Hematopoietic multipotent progenitor cell treated with erythropoietin and hydrocortisone succinate and interleukin-3 and kit ligand, for 15 days (in vitro differentiated cells): ENCODE results near the gene MYH9.

ENCODE experiments used
- DNase-seq: peaks from one replicate; pipeline ENCODE4 v3.0.0-alpha.2; 2015; ENCODE audit warnings: low spot score

Gene MYH9

GRCh38 chr22:36330655-36331305, 57.0 kb downstream of the MYH9 start:
- DNase-seq: no peak

DNA sequence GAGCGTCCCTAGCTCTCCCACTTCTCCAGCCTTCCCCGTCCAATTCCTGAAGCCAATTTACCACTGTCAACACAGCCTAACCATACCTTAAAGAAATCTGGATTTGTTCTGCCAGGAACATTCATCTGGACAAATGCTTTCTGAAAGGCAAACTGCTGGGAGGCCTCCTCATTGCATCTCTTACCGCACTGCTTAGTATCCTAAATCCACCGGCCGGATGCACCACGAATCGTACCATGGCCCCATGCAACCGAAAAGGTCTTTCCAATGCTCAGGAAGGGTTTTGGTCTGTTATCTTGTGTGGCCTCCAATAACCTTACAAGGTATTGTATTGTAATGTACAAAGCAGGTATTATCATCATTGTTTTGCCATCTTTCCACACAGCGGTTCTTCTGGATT, 57.6 kb downstream of the MYH9 start:
- DNase-seq: no peak

- DNase-seq: no peak
Observed at GRCh38 chr22:36329254-36330078, 58.3 kb downstream of the MYH9 start.

DNA sequence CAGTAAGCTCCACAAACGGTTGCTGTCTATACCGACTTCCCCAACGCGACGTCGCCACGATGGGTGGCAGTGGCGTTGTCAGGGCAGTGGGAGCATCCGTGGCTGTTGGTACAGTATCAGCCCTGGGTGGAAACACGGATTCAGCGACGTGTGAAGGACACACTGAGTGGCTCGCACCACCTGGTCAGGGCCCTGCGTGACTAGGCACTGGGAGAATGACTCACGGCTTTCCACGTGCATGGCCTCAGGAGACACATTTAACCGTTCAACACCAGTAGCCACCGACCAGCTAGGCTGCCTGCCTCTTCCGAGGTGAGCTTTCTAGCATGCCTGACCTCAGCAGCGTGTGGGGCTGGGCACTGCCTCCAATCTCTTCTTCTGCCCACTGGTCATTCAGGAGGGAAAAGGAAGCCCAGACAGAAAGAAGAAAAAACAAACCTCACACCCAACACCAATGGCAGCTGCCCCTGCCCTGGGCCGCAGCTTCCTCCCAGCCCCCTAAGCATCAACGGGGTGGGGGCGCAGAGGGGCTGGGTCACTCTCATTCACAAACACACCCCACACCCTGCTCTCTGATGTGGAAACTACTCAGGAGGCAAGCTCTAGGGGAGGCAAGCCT, 59.0 kb downstream of the MYH9 start:
- DNase-seq: peak; percentile 39

DNA sequence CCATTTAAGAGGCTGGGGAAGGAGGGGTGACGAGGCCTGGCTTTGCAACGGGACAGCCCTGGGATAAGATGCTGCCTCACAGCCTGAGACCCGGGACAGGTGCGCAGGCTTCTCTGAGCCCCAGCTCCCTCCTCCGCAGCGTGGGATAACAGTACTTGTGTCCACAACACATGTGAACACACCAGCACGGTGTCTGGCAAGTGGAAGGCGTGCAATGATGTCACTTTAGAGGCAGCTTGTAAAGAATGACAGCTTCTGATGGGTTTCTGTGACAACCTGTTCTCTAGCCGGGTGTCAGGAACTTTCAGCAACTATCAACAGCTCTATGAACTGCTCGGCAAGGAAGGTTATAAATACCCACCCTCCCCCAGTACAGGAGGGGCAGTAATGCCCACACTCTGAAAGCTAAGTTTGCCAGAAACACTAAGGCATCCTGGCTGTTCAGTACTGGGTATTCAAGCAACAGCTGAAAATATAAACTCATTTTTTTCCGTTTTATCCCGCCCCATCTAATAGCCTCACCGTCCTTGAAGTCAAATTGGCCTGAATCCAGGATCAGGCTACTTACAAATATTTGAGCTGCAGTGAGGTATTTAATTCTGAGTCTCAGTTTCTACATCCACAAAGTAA, 59.7 kb downstream of the MYH9 start:
- DNase-seq: no peak

DNA sequence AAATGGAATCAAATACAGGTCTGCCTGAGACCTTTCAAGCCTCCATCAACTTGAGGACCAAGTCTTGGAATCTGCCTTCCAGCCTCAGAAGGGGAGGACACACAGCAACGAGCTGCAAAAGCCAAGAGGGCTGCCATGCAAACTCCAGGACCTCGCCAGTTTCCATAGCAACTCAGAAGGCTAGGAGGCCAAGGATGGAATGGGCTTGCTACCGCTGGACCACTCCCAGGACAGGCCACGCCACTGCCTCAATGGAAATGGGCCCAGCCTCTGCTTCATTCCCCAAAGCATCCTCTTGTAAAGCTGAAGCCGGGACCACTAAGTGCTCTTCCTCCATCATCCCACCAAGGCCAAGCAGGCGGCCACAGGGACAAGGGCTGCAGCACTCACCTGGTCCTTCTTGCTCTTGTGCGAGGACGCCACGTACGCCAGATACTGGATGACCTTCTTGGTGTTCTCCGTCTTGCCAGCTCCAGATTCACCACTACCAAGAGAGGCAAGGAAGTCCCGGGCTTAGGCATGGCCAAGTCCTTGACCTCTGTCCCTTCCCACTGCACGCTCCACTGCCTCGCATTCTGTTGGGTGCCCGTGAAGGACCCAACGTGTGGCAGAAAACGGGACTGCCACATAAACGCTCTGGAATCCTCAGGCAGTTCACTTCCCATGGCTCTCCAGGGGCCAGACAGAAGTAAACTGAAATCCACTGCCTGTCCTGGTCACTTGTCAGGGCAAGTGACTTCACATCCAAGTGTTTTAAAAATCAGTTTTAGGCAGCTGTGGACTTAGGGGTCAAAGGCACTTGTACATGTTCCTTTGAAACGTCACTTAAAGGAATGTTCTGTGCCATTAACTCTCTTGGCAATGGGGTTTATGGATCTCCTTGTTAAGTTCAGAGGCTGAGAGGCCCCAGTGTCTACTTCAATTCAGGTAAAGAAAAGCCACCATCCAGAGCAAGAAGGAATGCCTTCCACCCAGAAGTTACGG, 61.3 kb downstream of the MYH9 start:
- no peak for DNase-seq

DNA sequence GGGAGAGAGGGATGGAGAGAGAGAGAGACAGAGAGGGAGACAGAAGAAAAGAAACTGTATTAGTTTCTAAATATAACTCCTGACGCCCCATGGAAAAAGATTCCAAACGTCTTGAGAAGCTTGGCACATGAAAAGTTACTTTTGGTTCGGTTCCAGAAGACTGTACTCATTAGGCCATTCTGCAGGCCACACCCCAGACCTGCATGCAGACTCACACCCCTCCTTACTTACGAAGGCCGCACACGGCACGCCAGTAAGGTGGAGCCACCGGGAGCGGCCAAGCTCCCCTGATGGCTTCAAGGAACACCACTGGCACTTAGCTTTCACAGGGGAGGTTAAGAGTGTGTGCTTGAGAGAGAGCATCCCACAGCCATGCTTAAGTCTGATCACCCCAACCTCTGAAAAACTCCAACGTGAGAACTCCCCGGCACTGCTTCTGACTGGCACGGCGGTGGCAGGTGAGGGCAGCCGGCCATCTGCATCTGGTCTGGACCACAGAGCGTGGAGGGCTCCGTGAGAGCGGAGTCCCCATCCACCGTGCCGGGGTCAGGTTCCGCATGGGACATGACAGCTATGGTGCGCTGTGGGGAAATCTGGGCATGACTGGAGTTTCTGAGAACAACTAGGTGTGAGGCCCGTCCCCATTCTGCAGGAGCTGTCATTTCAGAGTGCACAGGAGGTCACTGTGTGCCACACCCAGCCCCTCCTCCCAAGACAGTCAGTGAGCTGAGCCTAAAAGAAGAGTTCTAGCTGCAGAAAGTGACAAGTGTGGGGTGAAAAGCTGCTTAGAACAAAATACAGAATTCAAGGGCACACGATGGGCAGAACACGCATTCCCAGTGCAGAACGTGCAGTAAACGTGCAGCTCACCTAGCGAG, 62.4 kb downstream of the MYH9 start:
- DNase-seq: peak; percentile 33

DNA sequence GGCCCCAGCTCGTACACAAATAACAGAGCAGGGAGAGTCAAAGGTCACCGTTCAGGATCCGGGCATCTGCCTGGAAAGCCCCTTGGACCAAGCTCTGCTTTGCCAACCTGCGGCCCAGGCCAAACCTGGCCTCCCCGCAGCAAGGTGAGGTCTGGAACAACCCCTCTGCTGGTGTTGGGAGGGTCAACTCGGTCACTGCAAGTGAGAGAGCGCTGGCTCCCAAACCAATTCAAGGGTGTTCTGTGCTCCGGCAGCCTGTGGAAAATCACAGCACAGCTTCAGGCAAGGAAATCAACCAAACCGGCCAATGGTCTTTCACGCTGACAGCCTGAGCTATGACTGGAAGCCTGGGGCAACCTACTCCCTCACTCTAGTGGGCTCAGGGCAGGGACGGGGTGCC, 63.4 kb downstream of the MYH9 start:
- no peak for DNase-seq

DNA sequence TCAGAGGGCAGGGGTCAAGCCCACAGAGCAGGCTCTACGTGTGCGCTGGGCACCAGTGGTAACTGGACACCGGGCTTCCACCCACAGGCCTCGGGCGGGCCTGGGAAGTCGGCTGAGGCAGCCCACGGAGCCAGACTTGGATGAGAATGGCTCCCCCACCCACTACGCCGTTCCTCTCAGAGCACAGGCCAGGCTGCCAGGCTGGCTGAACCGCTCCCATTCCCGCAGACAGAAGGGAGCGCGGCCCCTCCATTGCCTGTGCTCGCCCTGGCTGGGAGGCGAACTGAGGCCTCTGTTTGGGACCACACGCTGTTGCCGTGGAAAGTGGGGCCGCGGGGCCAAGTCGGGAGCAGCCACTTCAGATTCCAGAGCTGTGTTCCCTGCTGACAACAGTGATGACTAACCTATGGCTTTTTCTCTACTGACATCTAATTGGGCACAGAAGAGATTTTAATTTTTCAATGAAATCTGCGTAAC, 63.9 kb downstream of the MYH9 start:
- no peak for DNase-seq

DNA sequence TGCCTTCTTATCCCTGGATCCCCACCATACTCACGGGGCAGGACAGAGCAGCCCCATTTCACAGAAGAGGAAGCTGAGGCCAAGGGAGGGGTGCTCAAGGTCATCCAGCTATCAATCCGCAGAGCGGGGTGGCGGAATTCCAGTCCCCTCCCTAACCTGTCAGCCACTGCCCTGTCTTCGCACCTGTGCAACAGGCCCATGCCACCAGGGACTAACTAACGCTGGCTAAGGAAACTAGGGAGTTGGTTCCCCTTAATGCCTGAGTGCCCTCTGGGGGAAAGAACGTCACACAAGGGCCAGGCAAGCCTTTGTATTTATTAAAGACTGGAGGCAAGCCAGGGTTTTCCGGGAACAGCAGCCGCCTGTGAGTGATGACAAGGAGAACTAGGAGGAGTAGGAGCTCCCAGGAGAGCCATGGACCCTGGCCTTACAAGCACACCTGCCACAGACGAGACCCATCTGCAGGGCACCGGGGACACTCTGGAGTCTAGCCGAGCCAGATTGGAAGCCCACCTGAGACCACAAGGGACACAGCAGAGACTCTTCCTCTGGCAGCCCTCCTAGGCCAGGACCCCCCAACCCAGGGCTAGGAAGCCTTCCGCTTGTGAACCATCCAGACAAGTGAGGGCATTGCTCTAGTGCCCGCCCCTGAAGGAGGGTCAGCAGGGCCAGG, 64.4 kb downstream of the MYH9 start:
- no peak for DNase-seq

DNA sequence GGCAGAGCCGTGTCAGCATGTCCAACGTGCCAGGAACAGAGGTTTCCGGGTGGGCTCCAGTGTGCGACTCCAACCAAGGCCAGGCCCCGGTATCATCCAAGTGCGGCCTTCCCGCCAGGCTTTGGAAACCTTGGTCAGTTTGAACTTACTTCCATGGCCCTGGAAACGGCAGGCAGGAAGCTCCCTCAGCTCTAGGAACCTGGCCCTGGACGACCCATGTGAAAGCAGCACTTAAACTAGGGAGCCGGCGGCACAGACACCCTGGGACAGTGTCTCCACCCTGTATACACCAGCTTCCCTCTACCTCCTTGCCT, 65.2 kb downstream of the MYH9 start:
- no peak for DNase-seq

- no peak for DNase-seq
Observed at GRCh38 chr22:36321797-36322601, 65.8 kb downstream of the MYH9 start.

GRCh38 chr22:36320553-36320952, 67.2 kb downstream of the MYH9 start:
- DNase-seq: no peak

GRCh38 chr22:36319595-36320497, 67.9 kb downstream of the MYH9 start:
- DNase-seq: no peak

GRCh38 chr22:36318442-36318841, 69.3 kb downstream of the MYH9 start:
- no peak for DNase-seq

GRCh38 chr22:36317658-36318271, 70.0 kb downstream of the MYH9 start:
- DNase-seq: no peak

DNA sequence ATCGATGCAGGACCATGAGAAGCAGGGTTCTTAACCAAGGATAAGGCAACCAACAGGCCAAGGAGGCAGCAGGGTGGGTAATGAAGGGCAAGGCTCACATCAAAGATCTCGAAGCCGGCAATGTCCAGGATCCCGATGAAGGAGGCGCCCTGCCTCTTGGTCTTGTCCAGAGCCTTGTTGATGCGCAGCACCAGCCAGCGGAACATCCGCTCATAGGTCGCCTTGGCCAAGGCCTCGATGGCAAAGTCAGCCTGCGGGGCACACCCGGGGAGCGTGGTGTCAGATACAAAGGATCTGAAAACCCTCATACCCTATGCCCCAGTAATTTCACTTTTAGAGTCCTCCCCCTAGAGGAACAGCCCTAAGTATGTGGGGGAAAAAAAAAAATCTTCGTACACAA, 71.3 kb downstream of the MYH9 start:
- no peak for DNase-seq

DNA sequence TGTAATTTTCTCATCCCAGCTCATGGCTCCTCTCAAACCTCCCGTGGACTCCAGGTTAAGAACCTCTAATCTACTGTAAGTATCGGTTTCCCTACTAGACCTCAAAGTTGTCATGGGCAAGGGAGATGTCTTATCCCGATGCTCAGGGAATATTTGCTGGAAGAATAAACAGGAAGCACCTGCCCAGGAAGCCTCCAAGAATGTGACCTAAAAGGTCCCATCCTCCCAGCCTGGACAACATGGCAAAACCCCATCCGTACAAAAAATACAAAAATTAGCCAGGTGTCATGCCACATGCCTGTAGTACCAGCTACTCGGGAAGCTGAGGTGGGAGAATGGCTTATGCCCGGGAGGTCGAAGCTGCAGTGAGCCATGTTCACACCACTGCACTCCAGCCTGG, 72.4 kb downstream of the MYH9 start:
- no peak for DNase-seq
